Measurements from ENCODE around the gene PLXNB1.
A peak's percentile ranks its signal among the peaks of the same experiment; 100 is the strongest.

Gene PLXNB1

GRCh38 chr3:48364840-48365239, 65.0 kb downstream of the PLXNB1 start (continued):
- TF ChIP-seq ZNF548 (tag by site-specific recombination; IDR thresholded peaks at IDR 0.05) = no peak

- Histone ChIP-seq H3K4me1 (ENCODE audit: control insufficient read depth, insufficient read depth, low read length) (no peaks in the 10 kb centered on the region), H3K4me3 (ENCODE audit: low read depth, low read length) (no peak overlapping the region), H3K27ac (ENCODE audit: extremely low read depth, low read depth, low read length) (no peak overlapping the region), H3K9me3 (ENCODE audit: control insufficient read depth, insufficient read depth, low read depth, low read length) (no peaks in the 10 kb centered on the region), H3K36me3 (ENCODE audit: control insufficient read depth in 2 of 2, insufficient read depth in 1 of 2, low read length in 2 of 2) (no peaks in the 10 kb centered on the region)
- ChIA-PET POLR2A (no interaction called here), CTCF (no interaction called here)
- no peak for TF ChIP-seq BCL6B (tag by site-specific recombination; IDR thresholded peaks at IDR 0.05)
- no peak for TF ChIP-seq PRDM1 (tag by site-specific recombination; IDR thresholded peaks at IDR 0.05)
- TF ChIP-seq ZNF394 (tag by site-specific recombination; IDR thresholded peaks at IDR 0.05; ENCODE audit: borderline replicate concordance) = no peak
- TF ChIP-seq ZNF660 (tag by site-specific recombination; IDR thresholded peaks at IDR 0.05) = no peak
- peak; percentile 74 for TF ChIP-seq SETDB1 (IDR thresholded peaks at IDR 0.05; ENCODE audit: insufficient read length, low read length)
- TF ChIP-seq ZNF221 (tag by site-specific recombination; IDR thresholded peaks at IDR 0.05; ENCODE audit: borderline replicate concordance) = no peak
- no peak for TF ChIP-seq GLIS2 (tag by site-specific recombination; IDR thresholded peaks at IDR 0.05)
- no peak for TF ChIP-seq HOXC10 (CRISPR knock-in tag; IDR thresholded peaks at IDR 0.05)
- no peak for TF ChIP-seq ZSCAN30 (tag by site-specific recombination; IDR thresholded peaks at IDR 0.05)
Measured at GRCh38 chr3:48361928-48362327, 68.0 kb downstream of the PLXNB1 start.

- no peaks in the 10 kb centered on the region for H3K4me1 ChIP-seq (ENCODE audit: control insufficient read depth, insufficient read depth, low read length)
- H3K9me3 ChIP-seq (ENCODE audit: control insufficient read depth, insufficient read depth, low read depth, low read length) = no peaks in the 10 kb centered on the region
- no peak overlapping the region for H3K27ac ChIP-seq (ENCODE audit: extremely low read depth, low read depth, low read length)
- POLR2A ChIA-PET = no interaction called here
- TF ChIP-seq ZNF571 (tag by site-specific recombination; IDR thresholded peaks at IDR 0.05) (no peak), ZNF624 (tag by site-specific recombination; IDR thresholded peaks at IDR 0.05) (no peak), ZNF518A (tag by site-specific recombination; conservative IDR thresholded peaks at IDR 0.05; ENCODE audit: low read depth) (no peak), ZNF350 (tag by site-specific recombination; IDR thresholded peaks at IDR 0.05) (no peak), ZNF664 (tag by site-specific recombination; IDR thresholded peaks at IDR 0.05) (no peak), ZNF654 (tag by site-specific recombination; IDR thresholded peaks at IDR 0.05; ENCODE audit: low read depth) (no peak), IKZF3 (tag by site-specific recombination; IDR thresholded peaks at IDR 0.05) (no peak)
- CTCF ChIA-PET = no interaction called here
- H3K36me3 ChIP-seq (ENCODE audit: control insufficient read depth in 2 of 2, insufficient read depth in 1 of 2, low read length in 2 of 2) = no peaks in the 10 kb centered on the region
- no peak overlapping the region for H3K4me3 ChIP-seq (ENCODE audit: low read depth, low read length)
Measured at GRCh38 chr3:48356419-48356818, 73.5 kb downstream of the PLXNB1 start.

All from HEK293 (cell line).